NCI-H345 (cell line): ENCODE measurements around the gene WDR45.

Source experiments
- DNase-seq: peaks from one replicate; lab custom pipeline; 2025; lab: John Stamatoyannopoulos, UW

Gene WDR45

DNA sequence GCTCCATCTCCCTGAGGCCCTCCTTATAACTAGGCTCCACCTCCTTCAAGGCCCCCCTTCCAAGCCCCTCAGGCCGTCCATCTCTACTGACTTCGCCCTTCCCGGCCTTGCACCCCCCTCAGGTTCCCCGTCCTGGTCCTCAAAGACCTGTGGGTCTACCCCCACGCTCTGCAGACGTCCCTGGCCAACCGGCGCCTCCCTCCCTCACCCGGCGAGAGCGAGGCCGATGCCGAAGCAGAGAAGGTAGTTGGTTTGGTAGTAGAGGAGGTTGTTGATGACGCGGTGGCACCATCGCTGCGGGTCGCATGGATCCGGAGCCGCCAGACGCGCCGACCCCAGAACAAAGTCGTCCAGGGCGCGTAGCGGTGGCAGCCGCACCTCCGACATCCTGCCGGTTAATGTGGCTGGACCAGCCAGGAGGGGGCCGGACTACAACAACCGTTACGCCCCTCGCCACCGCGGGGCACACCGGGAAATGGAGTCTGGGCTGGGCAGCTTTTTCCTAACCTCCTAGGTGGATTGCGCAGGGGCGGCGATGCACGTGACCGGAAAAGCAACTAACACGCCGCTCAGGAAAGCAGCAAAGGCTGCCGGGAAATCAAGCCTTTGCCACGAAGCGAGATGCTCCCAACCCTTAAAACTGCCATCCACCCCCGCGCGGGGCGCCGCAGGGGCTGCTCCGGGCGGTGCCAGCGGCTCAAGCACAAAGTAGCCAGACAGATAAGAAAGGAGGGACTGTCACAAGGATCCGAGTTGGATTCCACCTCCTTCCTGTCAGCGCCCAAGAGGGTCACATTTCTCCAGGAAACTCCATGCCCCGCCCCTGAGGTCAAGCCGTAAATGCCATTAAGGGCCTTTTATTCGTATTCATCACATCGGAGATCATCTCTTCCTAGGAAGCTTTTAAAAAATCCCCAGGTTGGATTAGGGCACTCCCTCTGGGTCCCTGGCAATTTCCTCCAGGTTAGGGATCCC, 5.8 kb downstream of the WDR45 start, which contains the start of gene PRAF2:
Gene PRAF2 (minus strand): TSS at position 402 of the 975 bp plus-strand sequence. CDS start 15 bp downstream, at position 387.
- DNase-seq = peak; percentile 94

DNA sequence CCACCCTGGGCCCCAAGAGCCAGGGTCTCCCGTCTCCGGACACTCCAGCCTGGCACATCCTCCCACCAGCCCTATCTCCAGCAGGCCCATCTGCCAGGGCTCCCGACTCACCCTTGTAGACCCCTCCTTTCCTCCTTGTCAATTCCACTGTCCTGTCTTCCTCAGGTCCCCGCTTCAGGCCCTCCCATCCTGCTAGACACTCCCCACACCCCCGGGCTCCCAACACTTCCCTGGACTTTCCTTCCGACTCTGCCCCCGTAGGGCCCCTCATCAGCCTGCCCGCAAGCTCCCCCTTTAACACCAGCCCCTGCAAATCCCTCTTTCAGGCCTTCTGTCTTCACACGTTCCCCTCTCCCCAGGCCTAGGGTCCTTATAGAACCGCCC, 7.0 kb downstream of the WDR45 start:
- no peak for DNase-seq

DNA sequence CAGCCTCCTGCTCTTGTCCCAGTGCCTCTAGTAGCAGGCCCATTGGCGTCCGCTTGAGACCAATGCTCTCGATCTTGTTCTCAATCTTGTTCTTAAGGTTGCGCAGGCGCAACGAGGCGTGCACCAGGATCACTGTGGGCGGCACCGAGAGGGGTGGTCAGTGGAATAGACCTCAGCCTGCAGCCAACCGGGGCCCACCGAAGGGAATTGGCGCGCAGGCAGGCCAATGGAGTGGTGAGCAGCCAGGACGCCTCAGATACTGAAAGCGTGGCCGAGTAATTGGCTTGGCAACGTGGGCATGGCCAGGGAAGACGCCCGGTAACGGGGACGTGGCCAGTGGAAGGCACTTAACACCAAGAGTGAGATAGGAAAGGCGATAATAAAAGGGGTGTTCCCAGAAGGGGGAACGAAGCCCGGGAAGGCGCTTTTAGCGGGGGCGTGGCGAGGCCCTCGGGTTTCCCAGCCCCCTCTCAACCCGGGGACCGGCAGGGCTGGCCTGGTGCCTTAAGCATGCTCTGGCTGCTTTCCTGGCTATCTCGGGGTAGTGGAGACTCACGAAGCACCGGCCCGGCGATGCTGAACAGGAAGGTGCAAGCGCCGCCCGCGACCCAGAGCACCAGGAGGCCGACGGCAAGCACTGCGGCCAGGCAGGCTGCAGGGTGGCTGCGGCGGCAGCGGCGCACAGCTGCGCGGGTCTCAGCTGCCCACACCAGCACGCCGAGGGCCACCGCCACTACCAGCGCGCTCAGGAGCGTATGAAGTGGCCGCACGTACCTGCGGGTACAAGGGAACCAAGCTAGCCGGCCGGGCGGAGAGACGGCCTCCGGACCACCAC, 7.6 kb downstream of the WDR45 start:
- DNase-seq = no peak

DNA sequence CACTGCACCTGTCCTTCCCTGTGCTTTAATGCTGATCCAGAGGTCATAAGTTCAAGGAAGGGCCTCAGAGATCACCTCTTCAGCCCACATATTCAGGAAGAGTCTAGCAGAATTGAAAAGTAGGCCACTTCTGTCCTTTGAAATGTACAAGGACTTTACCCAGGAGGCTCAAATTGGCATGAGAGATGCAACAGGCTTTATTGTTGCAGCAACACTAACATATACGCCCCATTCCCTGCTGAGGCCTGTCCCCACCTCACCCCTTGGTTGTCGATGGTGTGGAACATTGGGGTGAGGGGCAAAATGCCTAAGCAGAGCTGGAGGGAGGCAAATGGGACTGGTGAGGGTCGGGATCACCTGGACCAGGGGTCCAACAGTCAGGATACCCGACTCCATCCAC, 8.7 kb downstream of the WDR45 start:
- DNase-seq = no peak

DNA sequence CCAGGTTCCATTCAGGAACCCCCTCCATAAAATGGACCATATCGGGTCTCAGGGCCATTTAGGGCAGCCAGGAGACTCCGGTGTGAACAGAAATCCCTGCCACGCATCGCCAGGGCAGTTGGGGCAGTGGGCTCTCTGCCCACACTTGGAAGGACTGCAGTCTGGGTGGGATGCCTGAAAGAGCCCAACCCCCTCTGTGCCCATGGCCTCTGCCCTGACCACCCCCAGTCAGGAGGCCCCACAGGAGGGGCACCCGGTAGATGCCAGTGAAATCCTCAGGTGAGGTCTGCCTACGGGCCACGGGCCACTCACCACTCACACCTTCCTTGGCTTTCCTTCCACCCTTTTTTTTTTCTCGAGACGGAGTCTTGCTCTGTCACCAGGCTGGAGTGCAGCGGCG, 10.6 kb downstream of the WDR45 start:
- no peak for DNase-seq

DNA sequence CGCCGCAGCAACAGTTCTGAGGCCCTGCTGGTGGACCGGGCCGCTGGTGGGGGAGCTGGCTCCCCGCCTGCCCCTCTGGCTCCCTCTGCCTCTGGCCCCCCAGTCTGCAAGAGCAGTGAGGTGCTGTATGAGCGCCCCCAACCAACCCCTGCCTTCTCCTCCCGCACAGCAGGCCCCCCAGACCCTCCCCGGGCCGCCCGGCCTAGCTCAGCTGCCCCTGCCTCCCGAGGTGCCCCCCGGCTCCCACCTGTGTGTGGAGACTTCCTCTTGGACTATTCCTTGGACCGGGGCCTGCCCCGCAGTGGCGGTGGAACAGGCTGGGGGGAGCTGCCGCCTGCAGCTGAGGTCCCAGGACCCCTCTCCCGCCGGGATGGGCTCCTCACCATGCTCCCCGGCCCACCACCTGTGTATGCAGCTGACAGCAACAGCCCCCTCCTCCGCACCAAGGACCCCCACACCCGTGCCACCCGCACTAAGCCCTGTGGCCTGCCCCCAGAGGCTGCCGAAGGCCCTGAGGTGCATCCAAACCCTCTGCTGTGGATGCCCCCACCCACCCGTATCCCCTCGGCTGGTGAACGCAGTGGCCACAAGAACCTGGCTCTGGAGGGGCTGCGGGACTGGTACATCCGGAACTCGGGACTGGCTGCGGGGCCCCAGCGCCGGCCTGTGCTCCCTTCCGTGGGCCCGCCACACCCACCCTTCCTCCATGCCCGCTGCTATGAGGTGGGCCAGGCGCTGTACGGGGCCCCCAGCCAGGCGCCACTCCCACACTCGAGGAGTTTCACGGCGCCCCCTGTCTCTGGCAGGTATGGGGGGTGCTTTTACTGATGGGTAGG, 12.2 kb downstream of the WDR45 start:
- DNase-seq = no peak

DNA sequence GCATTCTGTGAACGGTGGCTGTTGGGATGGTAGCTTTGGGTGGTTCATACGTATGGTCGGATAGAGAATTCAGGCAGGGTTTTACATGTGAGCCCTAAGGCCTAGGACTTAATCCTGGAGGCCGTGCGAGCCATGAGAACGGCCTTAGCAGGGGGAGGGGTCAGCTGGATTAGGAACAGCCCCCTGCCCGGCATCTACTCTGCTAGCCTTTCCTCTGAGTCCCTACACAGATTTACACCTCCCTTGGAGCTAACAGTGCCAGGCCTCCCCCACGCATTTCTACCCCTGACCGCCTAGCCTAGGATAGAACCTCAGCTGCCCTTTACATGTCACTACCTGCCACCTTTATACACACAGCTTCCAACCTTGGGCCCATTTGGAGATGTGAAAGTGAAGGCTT, 13.0 kb downstream of the WDR45 start:
- no peak for DNase-seq

DNA sequence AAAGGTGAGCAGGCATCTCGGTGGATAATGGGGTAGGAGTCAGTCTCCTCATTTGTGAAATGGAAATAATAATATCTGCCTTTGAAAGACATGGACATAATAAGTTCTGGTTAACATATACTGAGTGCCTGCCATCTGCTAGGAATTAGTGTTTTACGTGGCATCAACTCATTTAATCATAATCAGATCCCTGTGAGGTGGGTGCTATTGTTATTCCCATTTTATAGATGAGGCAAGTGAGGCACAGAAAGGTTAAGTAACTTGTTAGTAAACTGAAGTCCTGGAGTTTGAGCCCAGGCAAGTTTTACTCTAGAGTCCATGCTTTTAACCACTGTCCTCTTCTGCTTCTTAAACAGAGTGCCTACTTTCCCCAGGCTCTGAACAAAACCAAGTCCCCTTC, 13.4 kb downstream of the WDR45 start:
- no peak for DNase-seq

DNA sequence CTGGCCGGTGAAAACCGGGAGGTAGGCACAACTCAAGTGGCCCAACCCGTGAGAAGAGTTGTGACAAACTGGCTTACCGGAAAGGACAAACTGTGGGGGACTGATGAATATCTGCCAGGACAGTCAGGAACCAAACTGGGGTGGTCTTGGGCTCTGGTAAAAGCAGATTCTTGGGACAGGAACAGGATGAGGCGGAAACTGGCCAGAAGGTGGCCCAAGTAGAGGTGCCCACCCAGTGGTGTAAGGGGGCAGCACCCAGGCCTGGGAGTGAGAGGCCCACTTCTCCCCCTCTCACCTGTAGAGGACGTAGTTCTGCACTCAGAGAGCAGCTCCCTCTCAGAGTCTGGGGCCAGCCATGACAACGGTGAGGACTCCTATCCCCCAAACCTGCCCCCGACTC, 15.0 kb downstream of the WDR45 start:
- no peak for DNase-seq

DNA sequence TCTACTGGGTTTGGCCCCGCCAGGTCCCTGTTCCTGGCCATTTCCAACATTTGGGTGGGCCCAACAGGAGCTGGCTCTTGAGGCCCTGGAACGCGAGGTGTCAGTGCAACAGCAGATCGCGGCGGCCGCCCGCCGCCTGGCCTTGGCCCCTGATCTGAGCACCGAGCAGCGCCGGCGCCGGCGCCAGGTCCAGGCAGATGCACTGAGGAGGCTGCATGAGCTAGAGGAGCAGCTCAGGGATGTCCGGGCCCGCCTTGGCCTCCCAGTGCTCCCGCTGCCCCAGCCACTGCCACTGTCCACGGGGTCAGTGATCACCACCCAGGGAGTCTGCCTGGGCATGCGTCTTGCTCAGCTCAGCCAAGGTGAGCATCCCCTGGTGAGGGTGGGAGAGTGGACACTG, 15.4 kb downstream of the WDR45 start:
- DNase-seq = no peak

DNA sequence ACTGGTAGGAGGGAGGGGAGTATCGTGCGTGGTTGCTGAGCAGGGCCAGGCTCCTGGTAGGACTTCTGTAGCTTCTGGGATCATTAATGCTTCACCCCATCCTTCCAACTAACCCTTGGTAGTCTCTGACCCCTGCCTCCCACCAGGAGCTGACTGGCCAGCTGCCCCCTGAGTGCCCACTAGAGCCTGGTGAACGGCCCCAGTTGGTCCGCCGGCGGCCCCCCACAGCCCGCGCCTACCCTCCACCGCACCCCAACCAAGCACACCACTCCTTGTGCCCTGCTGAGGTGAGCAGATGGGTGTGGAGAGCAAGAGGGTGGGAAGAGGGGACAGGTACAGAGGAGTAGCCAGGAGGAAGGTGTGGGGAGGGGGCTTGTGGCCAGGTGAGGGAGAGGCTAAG, 16.0 kb downstream of the WDR45 start:
- DNase-seq = no peak

DNA sequence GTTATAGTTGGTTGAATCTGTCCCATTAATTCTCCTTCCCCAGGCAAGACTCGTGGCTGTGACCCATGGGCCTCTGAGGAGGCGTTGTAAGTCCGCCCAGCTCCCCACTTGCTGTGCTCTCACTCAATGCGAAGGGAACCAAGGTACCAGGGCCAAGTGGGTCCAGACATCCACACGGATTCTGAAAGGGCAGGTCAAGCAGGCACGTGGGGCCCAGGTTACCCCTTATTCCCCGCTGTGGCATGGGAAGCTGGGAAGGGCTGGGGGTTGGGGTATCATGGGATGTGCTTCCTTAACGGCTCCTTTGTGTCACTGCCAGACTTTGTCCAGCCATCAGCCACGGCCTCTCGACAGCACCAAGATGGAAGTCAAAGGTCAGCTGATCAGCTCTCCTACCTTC, 17.8 kb downstream of the WDR45 start:
- DNase-seq = no peak

DNA sequence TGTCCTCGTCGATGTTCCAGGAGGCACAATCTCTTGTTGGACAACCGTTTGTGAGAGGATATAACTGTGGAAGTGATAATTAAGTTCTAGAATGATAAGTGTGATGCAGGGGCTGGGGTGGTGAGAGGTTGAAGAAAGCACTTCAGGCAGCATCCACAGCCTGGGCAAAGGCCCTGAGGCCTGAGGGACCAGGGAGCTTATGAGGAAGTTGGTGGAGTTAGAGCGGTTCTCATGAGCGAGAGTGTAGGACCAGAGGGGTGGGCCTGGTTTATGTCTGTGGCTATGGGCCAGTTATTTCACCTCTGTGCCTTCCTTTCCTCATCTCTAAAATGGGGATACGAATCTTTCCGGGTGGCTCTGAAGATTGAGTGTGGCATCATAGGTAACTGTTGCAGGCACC, 18.2 kb downstream of the WDR45 start:
- no peak for DNase-seq

DNA sequence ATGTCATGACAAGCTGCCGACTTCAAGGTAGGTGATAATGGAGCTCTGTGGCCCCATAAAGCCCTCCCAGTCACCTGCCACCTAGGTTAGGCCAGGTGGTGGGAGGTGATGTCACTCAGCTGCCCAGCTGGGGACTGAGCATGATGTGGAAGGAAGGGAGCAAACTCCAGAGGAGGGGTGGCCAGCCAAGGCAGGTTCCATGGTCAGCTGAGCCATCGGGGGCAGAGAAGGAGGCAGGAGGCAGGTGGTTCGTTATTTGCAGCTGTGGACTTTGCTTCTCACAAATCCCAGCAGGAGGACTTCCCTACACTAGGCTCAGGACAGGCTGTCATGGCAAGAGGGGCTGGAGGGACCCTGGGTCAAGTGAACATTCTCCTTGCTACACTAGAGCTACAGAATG, 18.8 kb downstream of the WDR45 start:
- no peak for DNase-seq

DNA sequence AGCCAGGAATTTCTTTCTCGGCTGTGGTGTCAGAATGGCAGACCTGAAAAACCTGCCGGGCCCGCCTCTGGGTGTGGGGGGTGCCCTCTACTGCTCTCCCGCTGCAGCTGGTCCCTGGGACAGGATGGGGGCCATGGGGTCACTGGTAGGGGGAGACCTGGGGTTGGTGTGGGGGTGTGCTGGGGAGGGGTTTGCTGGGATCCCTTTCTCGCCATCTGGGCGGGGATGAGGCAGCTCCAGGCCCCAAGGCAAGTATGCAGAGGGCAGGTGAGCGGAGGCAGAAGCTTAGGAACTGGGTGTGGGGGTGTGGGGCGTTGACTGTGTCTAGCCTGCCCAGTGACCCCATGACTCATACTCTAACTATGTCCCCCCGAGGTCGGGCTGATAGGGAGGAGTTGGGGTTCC, 20.0 kb downstream of the WDR45 start:
- no peak for DNase-seq

DNA sequence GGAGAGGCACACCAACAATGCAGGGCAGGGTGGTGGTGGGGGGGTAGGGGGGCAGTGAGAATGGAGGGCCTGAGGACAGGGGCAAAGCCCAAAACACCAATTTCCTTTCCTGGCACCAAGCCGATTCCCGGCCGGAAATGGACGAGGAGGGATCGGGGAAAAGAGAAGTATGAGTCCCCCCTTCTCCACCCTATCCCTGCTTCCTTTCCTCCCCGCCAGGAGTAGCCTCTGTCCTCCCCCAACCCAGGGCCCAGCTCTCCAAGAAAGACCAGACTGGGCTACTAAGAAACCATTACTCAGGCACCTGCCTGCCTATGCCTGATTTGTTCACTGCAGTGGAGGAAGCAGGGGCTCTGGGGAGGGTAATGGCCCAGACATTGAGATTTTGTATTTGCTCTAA, 20.5 kb downstream of the WDR45 start:
- DNase-seq = no peak

DNA sequence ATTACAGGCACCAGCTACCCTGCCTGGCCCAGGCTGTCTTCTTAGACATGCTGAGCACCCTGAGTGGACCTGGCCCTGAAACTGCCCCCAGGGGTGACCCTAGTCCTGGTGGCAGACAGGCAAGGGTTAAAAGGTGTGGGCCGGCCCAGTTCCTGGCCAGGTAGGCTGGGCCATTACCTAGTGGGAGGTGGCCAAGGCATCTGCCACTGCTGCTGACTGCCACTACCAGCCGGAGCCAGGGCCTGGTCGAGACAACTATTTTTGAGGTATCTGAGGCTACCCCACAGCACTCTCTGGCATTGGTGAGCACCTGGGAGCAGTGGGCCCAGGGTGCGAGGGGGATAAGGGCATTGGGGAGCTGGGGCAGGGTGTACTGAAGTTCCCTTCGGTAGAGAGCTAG, 20.9 kb downstream of the WDR45 start, which contains the start of gene CCDC120:
Gene CCDC120 (plus strand): TSS at position 206 of the 400 bp plus-strand sequence. CDS start 3,043 bp downstream, outside the sequence.
- DNase-seq = no peak

DNA sequence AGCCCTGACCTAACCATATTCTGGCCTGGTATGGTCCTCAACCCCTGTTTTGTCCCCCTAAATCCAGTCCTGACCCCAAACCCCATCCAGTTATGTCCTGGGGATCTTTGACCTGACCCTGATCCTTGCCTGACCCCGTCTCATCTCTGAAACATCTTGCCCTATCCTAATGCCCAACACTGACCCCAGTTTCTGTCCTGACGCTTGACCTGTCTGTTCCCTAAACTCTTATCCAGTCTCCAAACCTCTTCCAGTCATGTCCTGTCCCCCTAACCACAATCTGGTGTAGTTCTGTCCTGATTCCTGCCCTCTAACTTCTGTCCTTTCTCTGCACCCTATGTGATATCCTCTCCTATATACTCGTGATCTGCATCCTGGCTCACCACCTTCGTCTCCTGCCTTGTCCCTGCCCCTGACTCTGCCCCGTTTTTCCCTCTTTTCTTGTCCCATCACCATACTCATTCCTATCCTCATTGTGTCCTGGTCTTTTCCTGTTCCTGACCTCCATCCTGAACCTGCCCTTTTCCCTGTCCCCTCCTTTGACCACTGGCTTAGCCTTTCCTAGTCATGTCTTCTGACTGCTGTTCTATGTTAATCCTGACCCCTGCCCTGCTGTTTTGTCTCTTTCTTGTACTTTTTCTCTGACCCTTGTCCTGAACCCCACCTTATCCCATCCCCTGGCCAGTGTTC, 25.5 kb downstream of the WDR45 start:
- no peak for DNase-seq

DNA sequence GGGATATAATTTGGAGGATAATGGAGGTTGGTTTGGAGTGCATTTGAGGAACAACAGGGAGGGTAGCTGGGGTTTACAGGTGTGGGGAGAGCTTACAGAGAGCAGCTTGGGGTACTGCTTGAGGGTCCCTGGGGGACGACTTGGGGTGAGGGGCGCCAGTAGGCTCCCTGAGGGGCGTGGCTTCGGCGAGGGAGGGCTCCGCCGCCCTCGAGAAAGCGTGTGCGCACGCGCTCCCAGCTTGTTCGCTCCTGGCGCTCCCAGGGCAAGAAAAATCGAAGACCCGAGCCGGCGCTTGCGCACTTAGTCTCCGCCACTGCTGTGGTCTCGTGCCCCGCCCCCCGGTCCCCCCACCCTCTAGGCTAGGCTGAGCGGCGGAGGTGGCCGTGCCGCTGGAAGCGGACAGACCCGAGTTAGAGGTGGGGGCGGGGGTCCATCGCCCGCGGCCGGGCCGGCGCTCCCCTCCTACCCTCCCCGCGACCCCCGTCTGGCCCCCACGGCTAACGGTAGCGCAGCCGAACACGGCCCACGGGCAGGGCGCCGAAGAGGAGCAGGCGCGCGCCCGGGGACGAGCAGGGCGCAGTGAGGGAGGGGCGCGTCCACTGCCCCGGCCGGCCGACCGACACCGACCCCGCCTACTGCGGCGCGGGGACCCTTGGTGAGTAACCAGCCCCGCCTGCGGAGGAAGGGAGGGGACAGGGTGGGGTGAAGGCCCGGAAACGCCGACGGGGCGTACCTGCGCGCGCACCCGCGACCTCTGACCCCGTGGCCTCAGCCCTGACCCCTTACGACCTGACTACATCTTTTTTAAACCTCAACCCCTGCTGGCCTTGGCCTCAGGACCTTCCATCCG, 26.2 kb downstream of the WDR45 start:
- DNase-seq = peak; percentile 81

DNA sequence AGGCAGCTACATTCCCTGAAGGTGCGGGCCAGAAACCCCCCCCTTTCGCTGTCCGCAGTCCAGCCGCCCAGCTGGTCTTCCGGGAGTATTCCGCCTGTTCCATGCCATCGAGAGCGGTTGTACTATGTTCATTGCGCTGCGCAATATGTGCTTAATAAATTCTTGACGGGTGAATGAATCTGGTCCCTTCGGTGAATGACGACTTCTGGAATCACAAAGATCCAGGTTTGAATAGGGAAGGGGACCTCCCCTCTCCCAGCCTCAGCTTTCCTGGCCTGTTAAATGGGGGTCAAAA, 35.8 kb downstream of the WDR45 start:
- DNase-seq = no peak
